ENCODE results near the gene MGAT4C.
A peak's percentile ranks its signal among the peaks of the same experiment; 100 is the strongest.

The MGAT4C gene

DNA sequence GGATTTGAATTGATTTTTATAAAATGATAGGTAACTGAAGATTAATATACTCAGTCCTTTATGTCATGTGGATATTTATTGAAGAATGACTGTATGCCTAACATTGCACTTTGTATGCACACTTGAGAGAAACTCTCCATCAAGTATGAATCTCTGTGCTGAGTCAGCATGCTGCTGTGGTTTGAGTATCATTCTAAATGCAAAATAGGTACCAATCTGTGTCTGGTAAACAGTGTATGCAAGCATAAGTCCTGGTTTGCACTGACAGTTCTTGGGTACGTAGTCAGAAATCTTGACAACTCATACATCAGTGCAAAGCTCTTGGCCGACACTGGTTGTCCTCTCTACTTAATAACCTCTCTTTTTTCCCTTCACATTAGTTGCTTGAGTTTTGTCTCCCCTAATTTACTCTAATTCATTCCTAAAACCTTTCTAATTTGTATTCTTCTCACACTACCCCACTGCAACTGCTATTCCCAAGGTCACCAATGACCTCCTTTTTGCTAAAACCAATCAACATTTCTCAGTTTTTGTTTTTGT lies 21.8 kb downstream of the MGAT4C start:
- H3K4me3 ChIP-seq (ENCODE audit: control insufficient read depth, low read depth, low read length), result no peak overlapping the region
- no peak for DNase-seq (ENCODE audit: low read depth)
- TF ChIP-seq, protein P1, sequence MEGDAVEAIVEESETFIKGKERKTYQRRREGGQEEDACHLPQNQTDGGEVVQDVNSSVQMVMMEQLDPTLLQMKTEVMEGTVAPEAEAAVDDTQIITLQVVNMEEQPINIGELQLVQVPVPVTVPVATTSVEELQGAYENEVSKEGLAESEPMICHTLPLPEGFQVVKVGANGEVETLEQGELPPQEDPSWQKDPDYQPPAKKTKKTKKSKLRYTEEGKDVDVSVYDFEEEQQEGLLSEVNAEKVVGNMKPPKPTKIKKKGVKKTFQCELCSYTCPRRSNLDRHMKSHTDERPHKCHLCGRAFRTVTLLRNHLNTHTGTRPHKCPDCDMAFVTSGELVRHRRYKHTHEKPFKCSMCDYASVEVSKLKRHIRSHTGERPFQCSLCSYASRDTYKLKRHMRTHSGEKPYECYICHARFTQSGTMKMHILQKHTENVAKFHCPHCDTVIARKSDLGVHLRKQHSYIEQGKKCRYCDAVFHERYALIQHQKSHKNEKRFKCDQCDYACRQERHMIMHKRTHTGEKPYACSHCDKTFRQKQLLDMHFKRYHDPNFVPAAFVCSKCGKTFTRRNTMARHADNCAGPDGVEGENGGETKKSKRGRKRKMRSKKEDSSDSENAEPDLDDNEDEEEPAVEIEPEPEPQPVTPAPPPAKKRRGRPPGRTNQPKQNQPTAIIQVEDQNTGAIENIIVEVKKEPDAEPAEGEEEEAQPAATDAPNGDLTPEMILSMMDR (conservative IDR thresholded peaks at IDR 0.05; ENCODE audit: control insufficient read depth, insufficient read depth, low read depth, low read length), result no peak

- no peak for DNase-seq (ENCODE audit: low read depth)
- no peak overlapping the region for H3K4me3 ChIP-seq (ENCODE audit: control insufficient read depth, low read depth, low read length)
- TF ChIP-seq, protein P1 (conservative IDR thresholded peaks at IDR 0.05; ENCODE audit: control insufficient read depth, insufficient read depth, low read depth, low read length), result no peak
Measured at GRCh38 chr12:86233126-86233525, 23.1 kb downstream of the MGAT4C start.

- H3K4me3 ChIP-seq (ENCODE audit: control insufficient read depth, low read depth, low read length), result no peak overlapping the region
- DNase-seq (ENCODE audit: low read depth), result peak; percentile 50
- TF ChIP-seq, protein P1 (conservative IDR thresholded peaks at IDR 0.05; ENCODE audit: control insufficient read depth, insufficient read depth, low read depth, low read length), result no peak
Measured at GRCh38 chr12:86230516-86231146, 25.6 kb downstream of the MGAT4C start.

DNA sequence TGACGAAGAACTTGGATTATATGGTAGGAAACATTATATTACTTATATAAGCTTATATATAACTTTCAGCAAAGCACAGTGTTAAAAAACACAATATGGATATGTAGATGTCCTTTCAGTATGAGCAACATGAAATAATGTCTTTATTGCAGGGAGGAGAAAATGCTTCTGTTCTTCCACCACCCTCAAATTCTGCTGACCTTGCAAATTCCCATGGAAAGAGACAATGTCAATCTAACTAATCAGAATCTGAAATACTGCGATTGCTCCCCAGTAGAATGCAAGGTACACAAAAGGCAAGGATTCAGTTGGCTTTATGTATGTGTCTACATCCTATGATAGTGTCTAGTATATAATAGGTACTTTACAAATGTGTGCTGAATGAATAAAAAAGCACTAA lies 26.4 kb downstream of the MGAT4C start:
- TF ChIP-seq, protein P1 (conservative IDR thresholded peaks at IDR 0.05; ENCODE audit: control insufficient read depth, insufficient read depth, low read depth, low read length), result no peak
- DNase-seq (ENCODE audit: low read depth), result no peak
- no peak overlapping the region for H3K4me3 ChIP-seq (ENCODE audit: control insufficient read depth, low read depth, low read length)

GRCh38 chr12:86228656-86229055 lies 27.5 kb downstream of the MGAT4C start:
- no peak for DNase-seq (ENCODE audit: low read depth)
- TF ChIP-seq, protein P1 (conservative IDR thresholded peaks at IDR 0.05; ENCODE audit: control insufficient read depth, insufficient read depth, low read depth, low read length), result no peak
- H3K4me3 ChIP-seq (ENCODE audit: control insufficient read depth, low read depth, low read length), result no peak overlapping the region

- no peak overlapping the region for H3K4me3 ChIP-seq (ENCODE audit: control insufficient read depth, low read depth, low read length)
- no peak for DNase-seq (ENCODE audit: low read depth)
- TF ChIP-seq, protein P1 (conservative IDR thresholded peaks at IDR 0.05; ENCODE audit: control insufficient read depth, insufficient read depth, low read depth, low read length), result no peak
Measured at GRCh38 chr12:86226481-86226880, 29.7 kb downstream of the MGAT4C start.

Measured in fibroblast of mammary gland (primary cell).